HCT116 (cell line): ENCODE data around the gene PTN. TPM values are rescaled to one million over a fixed set of nuclear protein-coding genes. Genes with fewer than 3 reads are reported as not detected.
"Not testable (repeated sequence)": the region's sequence is repeated elsewhere in the genome, so short reads cannot be mapped to it uniquely, and the experiment has no call there.

Experiments used
- ATAC-seq: fragments of 200-7000 bp; cut with Tn5 transposase; 2 replicates; pipeline ENCODE4 v1.9.1; 2020; ENCODE audit warnings: mild to moderate bottlenecking, moderate library complexity
- BruUV-seq: library from RNA; stranded (reverse); fragments of 400-500 nt; replicated peaks from 2 replicates; lab custom pipeline; 2021; lab: Mats Ljungman, UMichigan
- CTCF ChIA-PET: fragments of 300-600 bp; sonication (Branson Sonifier 250); formaldehyde crosslinking; loops from one replicate; lab custom pipeline; 2021; ENCODE audit warnings: antibody characterized with exemption; lab: Charles Lee
- POLR2A ChIA-PET: fragments of 300-600, 350-600 bp; sonication (Branson Sonifier 250); formaldehyde crosslinking; loops from one replicate; lab custom pipeline; 2021; ENCODE audit warnings: antibody characterized with exemption; lab: Charles Lee
- RAD21 ChIA-PET, 2 experiments: fragments of 300-600 bp; sonication (Branson Sonifier 250); formaldehyde crosslinking; loops; one replicate each; lab custom pipeline; 2023; ENCODE audit warnings: low total read pairs in 2 of 2; ENCODE audit not compliant: uncharacterized antibody in 2 of 2, unreplicated experiment in 2 of 2, low non-redundant PET in 1 of 2; lab: Charles Lee
- DNase-seq: peaks from one replicate; pipeline ENCODE4 v3.0.0-alpha.2; 2010; ENCODE audit warnings: low read depth, low spot score
- H2AFZ ChIP-seq: fragments of 200-600 bp; shearing (Covaris generic), sonication (generic); 2 replicates; pipeline ENCODE4 v1.6.1; 2017; ENCODE audit warnings: low read depth, mixed run types, mixed read lengths, antibody characterized with exemption, low read length; ENCODE audit not compliant: poor library complexity, severe bottlenecking
- H3K27ac ChIP-seq: 2 replicates; pipeline ENCODE4 v1.5.1; 2012; ENCODE audit warnings: low read depth, low read length
- H3K27me3 ChIP-seq: fragments of 200-600 bp; sonication (generic); 2 replicates; pipeline ENCODE4 v1.6.1; 2016; ENCODE audit warnings: mixed run types, low read length, mixed read lengths; ENCODE audit not compliant: insufficient read depth
- H3K36me3 ChIP-seq, 2 experiments: fragments of 200-500 bp in 1 of 2; fragments of 200-600 bp in 1 of 2; sonication (Bioruptor generic) in 1 of 2; sonication (generic) in 1 of 2; 2 replicates each; pipeline versions ENCODE4 v1.5.1 to v1.6.1; 2014 to 2016; ENCODE audit warnings: low read length in 2 of 2, inconsistent platforms in 1 of 2, mixed read lengths in 1 of 2, mixed run types in 1 of 2; ENCODE audit not compliant: insufficient read depth in 2 of 2, control insufficient read depth in 1 of 2
- H3K4me1 ChIP-seq, 2 experiments: fragments of 200-600 bp in 1 of 2; sonication (generic) in 1 of 2; 2 replicates each; pipeline versions ENCODE4 v1.5.1 to v1.6.1; 2012 to 2017; ENCODE audit warnings: low read length in 2 of 2, inconsistent platforms in 1 of 2, mild to moderate bottlenecking in 1 of 2, mixed read lengths in 1 of 2, mixed run types in 1 of 2, moderate library complexity in 1 of 2; ENCODE audit not compliant: insufficient read depth in 2 of 2, control insufficient read depth in 1 of 2
- H3K4me2 ChIP-seq: fragments of 200-600 bp; sonication (generic); 2 replicates; pipeline ENCODE4 v1.6.1; 2017; ENCODE audit warnings: mixed run types, low read length, mixed read lengths
- H3K4me3 ChIP-seq, 2 experiments: fragments of 200-600 bp in 1 of 2; sonication (generic) in 1 of 2; replicated peaks in 1 of 2; 2 replicates each; pipeline ENCODE4 v1.5.1; 2011 to 2016; ENCODE audit warnings: low read length in 2 of 2, control low read depth in 1 of 2, low read depth in 1 of 2, mild to moderate bottlenecking in 1 of 2, mixed read lengths in 1 of 2, mixed run types in 1 of 2
- H3K79me2 ChIP-seq: fragments of 200-600 bp; sonication (generic); 2 replicates; pipeline ENCODE4 v1.6.1; 2017; ENCODE audit warnings: mild to moderate bottlenecking, mixed run types, low read length, moderate library complexity, mixed read lengths; ENCODE audit not compliant: insufficient read depth
- H3K9ac ChIP-seq: fragments of 200-600 bp; sonication (generic); 2 replicates; pipeline ENCODE4 v1.6.1; 2016; ENCODE audit warnings: low read length, mixed read lengths
- H3K9me2 ChIP-seq: fragments of 200-600 bp; sonication (generic), shearing (Covaris generic); 2 replicates; pipeline ENCODE4 v1.6.1; 2017; ENCODE audit warnings: mixed run types, mild to moderate bottlenecking, moderate library complexity; ENCODE audit not compliant: insufficient read depth
- H3K9me3 ChIP-seq, 2 experiments: fragments of 200-500 bp in 1 of 2; fragments of 200-600 bp in 1 of 2; sonication (Bioruptor generic) in 1 of 2; sonication (generic) in 1 of 2; 2 replicates each; pipeline ENCODE4 v1.6.1; 2014 to 2017; ENCODE audit warnings: low read length in 2 of 2, mixed read lengths in 2 of 2, inconsistent platforms in 1 of 2, low read depth in 1 of 2, mild to moderate bottlenecking in 1 of 2, mixed run types in 1 of 2, moderate library complexity in 1 of 2; ENCODE audit not compliant: control insufficient read depth in 1 of 2, insufficient read depth in 1 of 2
- H4K20me1 ChIP-seq: fragments of 200-600 bp; sonication (generic), shearing (Covaris generic); 2 replicates; pipeline ENCODE4 v1.6.1; 2017; ENCODE audit warnings: mixed run types, mild to moderate bottlenecking, moderate library complexity; ENCODE audit not compliant: insufficient read depth
- CBX3 ChIP-seq: IDR thresholded peaks from 2 replicates; pipeline ENCODE4 v1.6.1; 2012; ENCODE audit warnings: low read depth
- CEBPB ChIP-seq: IDR thresholded peaks from 2 replicates; pipeline ENCODE4 v1.6.1; 2012; ENCODE audit warnings: low read depth
- EGR1 ChIP-seq: IDR thresholded peaks from 2 replicates; pipeline ENCODE4 v1.6.1; 2012; ENCODE audit warnings: low read depth
- EZH2phosphoT487 ChIP-seq: fragments of 200-600 bp; IDR thresholded peaks from 2 replicates; pipeline ENCODE4 v1.6.1; 2018; ENCODE audit warnings: antibody characterized with exemption, borderline replicate concordance
- POLR2A ChIP-seq: IDR thresholded peaks from 2 replicates; pipeline ENCODE4 v1.7.0; 2011; ENCODE audit warnings: borderline replicate concordance; ENCODE audit not compliant: insufficient read depth, insufficient read length; ENCODE audit errors: extremely low read depth
- SIN3A ChIP-seq: IDR thresholded peaks from 2 replicates; pipeline ENCODE4 v1.6.1; 2012; ENCODE audit warnings: low read depth
- SRF ChIP-seq: IDR thresholded peaks from 2 replicates; pipeline ENCODE4 v1.6.1; 2012; ENCODE audit warnings: low read depth
- TCF7L2 ChIP-seq: IDR thresholded peaks from 2 replicates; pipeline ENCODE4 v1.7.0; 2011; ENCODE audit warnings: borderline replicate concordance, inconsistent platforms; ENCODE audit not compliant: insufficient read depth, insufficient read length; ENCODE audit errors: extremely low read depth
- YY1 ChIP-seq: IDR thresholded peaks from 2 replicates; pipeline ENCODE4 v1.6.1; 2011; ENCODE audit warnings: low read length, low read depth, moderate library complexity, mild to moderate bottlenecking; ENCODE audit not compliant: insufficient replicate concordance; ENCODE audit errors: extremely low read depth
- ZFX ChIP-seq: fragments of 450-650 bp; IDR thresholded peaks from 2 replicates; pipeline ENCODE4 v1.6.1; 2017
- intact Hi-C: fragments of 100-400 bp; cut with micrococcal nuclease; formaldehyde crosslinking; loops from 2 replicates; pipeline ENCODE4 v1.10.0; 2022
- total RNA-seq: library from RNA; stranded (reverse); gene quantifications from one replicate; pipeline ENCODE4 v1.2.1, GENCODE V29; 2021; ENCODE audit not compliant: unreplicated experiment
- TF ChIP-seq, protein P1 (sequence below): IDR thresholded peaks from 2 replicates; pipeline ENCODE4 v1.6.1; 2012

Gene PTN
- total RNA-seq, 1 experiment from 2014 or later: not detected

DNA sequence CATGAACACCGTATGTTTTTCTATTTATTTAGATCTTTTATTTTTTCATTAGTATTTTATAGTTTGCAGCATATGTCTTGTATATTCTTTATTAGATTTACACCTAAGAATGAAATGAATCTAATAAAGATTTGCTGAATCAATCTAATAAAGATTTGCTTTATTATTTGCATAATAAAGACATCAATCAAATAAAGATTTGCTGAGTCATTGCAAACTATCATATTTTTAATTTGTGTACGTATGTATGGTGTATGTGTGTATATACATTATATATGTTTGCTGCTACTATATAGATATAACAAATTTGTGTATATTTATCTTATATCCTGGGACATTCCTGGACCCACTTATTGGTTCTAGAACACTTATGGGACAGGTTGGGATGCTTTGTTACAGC lies 147.5 kb downstream of the PTN start:
- Histone ChIP-seq H3K27ac (no peak overlapping the region), H3K79me2 (no peaks in the 10 kb centered on the region), H3K27me3 (no peaks in the 10 kb centered on the region), H3K9ac (no peak overlapping the region), H3K4me3 (no peak overlapping the region), H2AFZ (no peak overlapping the region), H3K36me3 (no peaks in the 10 kb centered on the region), H4K20me1 (no peaks in the 10 kb centered on the region), H3K4me1 (no peaks in the 10 kb centered on the region), H3K9me3 (peaks cover 0 to 7% of the 10 kb centered on the region in 2 experiments; a peak in 1 of 4 replicates), H3K4me2 (no peak overlapping the region), H3K9me2 (no peaks in the 10 kb centered on the region)
- ATAC-seq (no peak), DNase-seq (no peak)
- RAD21 ChIA-PET: no interaction called here
- POLR2A ChIA-PET: no interaction called here
- TF ChIP-seq CEBPB: no peak
- no peak for TF ChIP-seq POLR2A
- no peak for TF ChIP-seq EZH2phosphoT487
- TF ChIP-seq EGR1: no peak
- no peak for TF ChIP-seq YY1
- TF ChIP-seq SRF: no peak
- TF ChIP-seq, protein P1, sequence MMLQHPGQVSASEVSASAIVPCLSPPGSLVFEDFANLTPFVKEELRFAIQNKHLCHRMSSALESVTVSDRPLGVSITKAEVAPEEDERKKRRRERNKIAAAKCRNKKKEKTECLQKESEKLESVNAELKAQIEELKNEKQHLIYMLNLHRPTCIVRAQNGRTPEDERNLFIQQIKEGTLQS: no peak
- TF ChIP-seq ZFX: no peak
- TF ChIP-seq TCF7L2: no peak
- TF ChIP-seq CBX3: no peak
- no peak for TF ChIP-seq SIN3A
- intact Hi-C loops: no loop called here
- BruUV-seq: no TSS peak
- CTCF ChIA-PET: no interaction called here

DNA sequence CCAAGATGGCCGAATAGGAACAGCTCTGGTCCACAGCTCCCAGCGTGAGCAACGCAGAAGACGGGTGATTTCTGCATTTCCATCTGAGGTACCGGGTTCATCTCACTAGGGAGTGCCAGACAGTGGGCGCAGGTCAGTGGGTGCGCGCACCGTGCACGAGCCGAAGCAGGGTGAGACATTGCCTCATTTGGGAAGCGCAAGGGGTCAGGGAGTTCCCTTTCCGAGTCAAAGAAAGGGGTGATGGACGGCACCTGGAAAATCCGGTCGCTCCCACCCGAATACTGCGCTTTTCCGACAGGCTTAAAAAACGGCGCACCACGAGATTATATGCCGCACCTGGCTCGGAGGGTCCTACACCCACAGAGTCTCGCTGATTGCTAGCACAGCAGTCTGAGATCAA lies 161.9 kb downstream of the PTN start:
- H2AFZ ChIP-seq, H3K9me2 ChIP-seq, H3K4me1 ChIP-seq, POLR2A ChIA-PET, CTCF ChIA-PET, H4K20me1 ChIP-seq, H3K4me3 ChIP-seq, H3K9ac ChIP-seq, H3K79me2 ChIP-seq, BruUV-seq, H3K36me3 ChIP-seq, intact Hi-C loops, ATAC-seq, DNase-seq, H3K4me2 ChIP-seq, RAD21 ChIA-PET, H3K9me3 ChIP-seq, H3K27me3 ChIP-seq, H3K27ac ChIP-seq: not testable (repeated sequence)
